GM21367 (cell line): ENCODE data around the gene ARPC1B.
A peak's percentile ranks its signal among the peaks of the same experiment; 100 is the strongest.
"Not testable (repeated sequence)": the region's sequence is repeated elsewhere in the genome, so short reads cannot be mapped to it uniquely, and the experiment has no call there.

Experiments used
- ATAC-seq: cut with Tn5 transposase; IDR thresholded peaks from one replicate; pipeline ENCODE4 v1.9.1; 2021; ENCODE audit not compliant: unreplicated experiment

Gene ARPC1B

GRCh38 chr7:99408379-99409191 is 34.1 kb downstream of the ARPC1B start, which contains the start of the genes BUD31 and PDAP1:
Gene BUD31, plus strand, starts transcription at chr7:99408969. Its CDS starts 2,124 bp downstream, at chr7:99411093.
Gene PDAP1, minus strand, starts transcription at chr7:99408597. Its CDS starts 49 bp downstream, at chr7:99408548.
- peak; percentile 67 for ATAC-seq

- no peak for ATAC-seq
Observed at GRCh38 chr7:99409192-99409572, 34.7 kb downstream of the ARPC1B start.

- no peak for ATAC-seq
Observed at GRCh38 chr7:99409806-99410205, 35.3 kb downstream of the ARPC1B start.

GRCh38 chr7:99410635-99411034 is 36.1 kb downstream of the ARPC1B start:
- ATAC-seq: no peak

- not testable (repeated sequence) for ATAC-seq
Observed at GRCh38 chr7:99415513-99416127, 41.1 kb downstream of the ARPC1B start.

- no peak for ATAC-seq
Observed at GRCh38 chr7:99418260-99418659, 43.7 kb downstream of the ARPC1B start.

GRCh38 chr7:99419323-99420021 is 44.9 kb downstream of the ARPC1B start:
- ATAC-seq: no peak

GRCh38 chr7:99420213-99420612 is 45.7 kb downstream of the ARPC1B start:
- no peak for ATAC-seq

GRCh38 chr7:99420986-99421385 is 46.5 kb downstream of the ARPC1B start:
- no peak for ATAC-seq

- ATAC-seq: no peak
Observed at GRCh38 chr7:99422186-99422585, 47.7 kb downstream of the ARPC1B start.

- no peak for ATAC-seq
Observed at GRCh38 chr7:99422625-99423024, 48.1 kb downstream of the ARPC1B start.

- ATAC-seq: no peak
Observed at GRCh38 chr7:99424932-99425730, 50.6 kb downstream of the ARPC1B start.

GRCh38 chr7:99428972-99429566 is 54.5 kb downstream of the ARPC1B start:
- no peak for ATAC-seq

GRCh38 chr7:99429756-99430155 is 55.2 kb downstream of the ARPC1B start:
- no peak for ATAC-seq

- not testable (repeated sequence) for ATAC-seq
Observed at GRCh38 chr7:99431756-99432540, 57.4 kb downstream of the ARPC1B start.

- no peak for ATAC-seq
Observed at GRCh38 chr7:99433158-99433557, 58.6 kb downstream of the ARPC1B start.

- ATAC-seq: no peak
Observed at GRCh38 chr7:99437946-99438572, 63.5 kb downstream of the ARPC1B start.

GRCh38 chr7:99438573-99439480 is 64.3 kb downstream of the ARPC1B start, which contains the start of the genes CPSF4 and PTCD1:
Gene CPSF4, plus strand, starts transcription at chr7:99438943. Its CDS starts 140 bp downstream, at chr7:99439083.
Gene PTCD1, minus strand, starts transcription at chr7:99438798. Its CDS starts 3,556 bp downstream, at chr7:99435242.
- peak; percentile 73 for ATAC-seq
